GM12878 (cell line): Measurements from ENCODE around the gene ZDHHC18. TPM values are rescaled to one million over a fixed set of nuclear protein-coding genes. Genes with fewer than 3 reads are reported as not detected.

ENCODE experiments used
- ATAC-seq: fragments of 200-7000 bp; cut with Tn5 transposase; 3 replicates; pipeline ENCODE4 v1.9.1; 2020; ENCODE audit warnings: mild to moderate bottlenecking, moderate library complexity
- BruUV-seq: library from RNA; stranded (reverse); fragments of 400-500 nt; replicated peaks from 2 replicates; lab custom pipeline; 2021; lab: Mats Ljungman, UMichigan
- CTCF ChIA-PET: fragments of 300-600 bp; sonication (Branson Sonifier 250); formaldehyde crosslinking; extraction: SDS; loops from one replicate; lab custom pipeline; 2021; ENCODE audit warnings: inconsistent platforms; lab: Yijun Ruan, JAX
- POLR2A ChIA-PET: fragments of 350-600 bp; formaldehyde crosslinking; extraction: SDS; loops from one replicate; lab custom pipeline; 2021; ENCODE audit warnings: inconsistent platforms; lab: Charles Lee
- RAD21 ChIA-PET: fragments of 300-600 bp; sonication (Branson Sonifier 250); formaldehyde crosslinking; loops from one replicate; lab custom pipeline; 2023; ENCODE audit warnings: antibody characterized with exemption; ENCODE audit not compliant: unreplicated experiment; lab: Charles Lee
- SMC1A ChIA-PET: fragments of 300-600 bp; sonication (Branson Sonifier 250); formaldehyde crosslinking; loops from one replicate; lab custom pipeline; 2023; ENCODE audit not compliant: unreplicated experiment, uncharacterized antibody; lab: Charles Lee
- DNase-seq: peaks from one replicate; pipeline ENCODE4 v3.0.0-alpha.2; 2011; ENCODE audit warnings: low read depth, low spot score
- FAIRE-seq: peaks from 3 replicates; lab custom pipeline; 2011; peaks lifted over from hg19 to GRCh38; lab: Jason Lieb, UNC
- H2AFZ ChIP-seq: 2 replicates; pipeline ENCODE4 v1.6.0; 2011; ENCODE audit warnings: low read depth, low read length, control low read depth; ENCODE audit not compliant: control insufficient read depth
- H3K27ac ChIP-seq: 2 replicates; pipeline ENCODE4 v1.5.1; 2011; ENCODE audit warnings: control low read depth; ENCODE audit not compliant: control insufficient read depth, insufficient read depth
- H3K27me3 ChIP-seq, 2 experiments: replicated peaks in 1 of 2; 2 replicates each; pipeline versions ENCODE4 v1.6.0 to v1.6.1; 2011; ENCODE audit warnings: low read length in 1 of 2; ENCODE audit not compliant: control insufficient read depth in 2 of 2, insufficient read depth in 2 of 2
- H3K36me3 ChIP-seq, 2 experiments: 2 replicates each; pipeline ENCODE4 v1.5.1; 2011; ENCODE audit warnings: low read length in 1 of 2; ENCODE audit not compliant: control insufficient read depth in 2 of 2, insufficient read depth in 2 of 2
- H3K4me1 ChIP-seq: 2 replicates; pipeline ENCODE4 v1.6.1; 2011; ENCODE audit warnings: mild to moderate bottlenecking, low read length, moderate library complexity, mixed read lengths; ENCODE audit not compliant: control insufficient read depth, insufficient read depth
- H3K4me2 ChIP-seq: 2 replicates; pipeline ENCODE4 v1.6.0; 2011; ENCODE audit warnings: control low read depth; ENCODE audit not compliant: control insufficient read depth, insufficient read depth
- H3K4me3 ChIP-seq: fragments of 200-600 bp; sonication (generic); 2 replicates; pipeline ENCODE4 v1.5.1; 2016
- H3K79me2 ChIP-seq: 2 replicates; pipeline ENCODE4 v1.6.0; 2011; ENCODE audit warnings: low read length; ENCODE audit not compliant: control insufficient read depth, insufficient read depth
- H3K9ac ChIP-seq: 2 replicates; pipeline ENCODE4 v1.8.0; 2011; ENCODE audit warnings: low read length, control low read depth, mixed read lengths; ENCODE audit not compliant: control insufficient read depth, insufficient read depth
- H3K9me3 ChIP-seq: replicated peaks from 3 replicates; pipeline ENCODE4 v1.5.1; 2011; ENCODE audit warnings: mild to moderate bottlenecking, low read length; ENCODE audit not compliant: control insufficient read depth, insufficient read depth
- H4K20me1 ChIP-seq: 2 replicates; pipeline ENCODE4 v1.6.0; 2011; ENCODE audit not compliant: control insufficient read depth, insufficient read depth
- NFIC ChIP-seq: IDR thresholded peaks from 2 replicates; pipeline ENCODE4 v1.6.1; 2012; ENCODE audit warnings: low read depth, mild to moderate bottlenecking, inconsistent platforms, low read length, moderate library complexity
- REST ChIP-seq: IDR thresholded peaks from 2 replicates; pipeline ENCODE4 v1.6.1; 2012; ENCODE audit warnings: mild to moderate bottlenecking, low read depth, low read length
- SMAD1 ChIP-seq: fragments of 450-650 bp; IDR thresholded peaks from 2 replicates; pipeline ENCODE4 v1.6.1; 2018; ENCODE audit warnings: mild to moderate bottlenecking, low read depth; ENCODE audit not compliant: partially characterized antibody
- YBX1 ChIP-seq: fragments of 450-650 bp; IDR thresholded peaks from 2 replicates; pipeline ENCODE4 v1.6.1; 2016; ENCODE audit warnings: antibody characterized with exemption
- in situ Hi-C: fragments of 300-500 bp; cut with MboI; formaldehyde crosslinking; loops from 9 replicates; pipeline ENCODE4 v1.14.3; 2018; ENCODE audit warnings: mixed read lengths
- intact Hi-C: fragments of 100-400 bp; cut with micrococcal nuclease; formaldehyde crosslinking; loops from one replicate; pipeline ENCODE4 v1.14.2; 2022; ENCODE audit not compliant: unreplicated experiment
- polyA plus RNA-seq, 11 experiments: library from polyadenylated mRNA; depleted of rRNA in 4 of 11; unstranded in 6 of 11; stranded (reverse) in 5 of 11; fragments of >200 nt; fragmentation: Nextera tagmentation in 4 of 11; fragmentation: Illumina TruSeq in 1 of 11; extraction: Ambion mirVana in 4 of 11; extraction: Trizol in 1 of 11; gene quantifications; 1 replicate in 1 of 11; 2 replicates in 10 of 11; pipeline versions ENCODE4 v1.2.1 to v1.2.3, GENCODE V29; 2011 to 2016; ENCODE audit warnings: inconsistent platforms in 2 of 11, missing spikeins in 2 of 11, low read depth in 1 of 11
- total RNA-seq, 4 experiments: library from RNA; depleted of rRNA in 3 of 4; stranded (reverse); fragments of >200 nt in 3 of 4; fragmentation: Illumina TruSeq in 1 of 4; extraction: Trizol in 1 of 4; gene quantifications; 2 replicates each; pipeline versions ENCODE4 v1.2.1 to v1.2.3, GENCODE V29; 2013 to 2021

The ZDHHC18 gene
- total and polyA plus RNA-seq, 10 of the 15 experiments (the other 5 are each of a cell fraction or from before 2014, with no cell fraction given) = 0.40 to 81.2 (median 21.3) TPM

- H3K9me3 ChIP-seq = no peaks in the 10 kb centered on the region
- no peaks in the 10 kb centered on the region for H3K36me3 ChIP-seq
- H3K27me3 ChIP-seq = no peaks in the 10 kb centered on the region
- no peaks in the 10 kb centered on the region for H3K4me1 ChIP-seq
- no peaks in the 10 kb centered on the region for H3K79me2 ChIP-seq
- no peak overlapping the region for H3K9ac ChIP-seq
- no peaks in the 10 kb centered on the region for H4K20me1 ChIP-seq
- H2AFZ ChIP-seq = no peak overlapping the region
- ChIA-PET POLR2A (interaction anchor here (0.6 to 3.5 kb wide), 14 partner anchors 9 to 464 kb away, joined by 3 to 18 read pairs (median 3); no protein-coding TSS in a partner anchor), RAD21 (interaction anchor here (0.6 to 4.7 kb wide), 11 partner anchors 9 to 184 kb away, joined by 3 to 43 read pairs (median 6); partner anchors contain the start of gene PIGV), SMC1A (interaction anchor here (0.6 to 4.9 kb wide), 23 partner anchors 9 to 961 kb away, joined by 3 to 38 read pairs (median 5); partner anchors contain the start of genes GPATCH3 and STX12), CTCF (interaction anchor here (0.6 to 6.2 kb wide), 23 partner anchors 7 to 273 kb away, joined by 3 to 117 read pairs (median 23); partner anchors contain the start of genes PIGV and ZDHHC18)
- H3K27ac ChIP-seq = no peak overlapping the region
- in situ Hi-C loops (loop anchor here (5.0 kb wide), 1 partner anchor 66 kb away; no protein-coding TSS in a partner anchor), intact Hi-C loops (loop anchor here (2.0 kb wide), 1 partner anchor 21 kb away; no protein-coding TSS in a partner anchor)
- H3K4me2 ChIP-seq = no peak overlapping the region
- DNase-seq (no peak), ATAC-seq (no peak), FAIRE-seq (no peak)
- no peak overlapping the region for H3K4me3 ChIP-seq
- no TSS peak for BruUV-seq
- TF ChIP-seq NFIC = no peak
- no peak for TF ChIP-seq REST
- no peak for TF ChIP-seq SMAD1
- TF ChIP-seq YBX1 = no peak
Measured at GRCh38 chr1:26811708-26812107, 14.8 kb upstream of the ZDHHC18 start.
